Stimulated activated CD8-positive, alpha-beta memory T cell treated with anti-CD3 and anti-CD28 coated beads, Interleukin-12 subunit alpha, Interleukin-12 subunit beta, amount 100 ng/mL, for 24 hours (primary cell): ENCODE results near the gene PA2G4.

Experiments
- DNase-seq: peaks from one replicate; pipeline ENCODE4 v3.0.0-alpha.2; 2020; ENCODE audit errors: extremely low read depth

The PA2G4 gene

GRCh38 chr12:56124133-56124532 is 19.8 kb downstream of the PA2G4 start:
- no peak for DNase-seq

- no peak for DNase-seq
Measured at GRCh38 chr12:56126732-56127239, 22.4 kb downstream of the PA2G4 start.

DNA sequence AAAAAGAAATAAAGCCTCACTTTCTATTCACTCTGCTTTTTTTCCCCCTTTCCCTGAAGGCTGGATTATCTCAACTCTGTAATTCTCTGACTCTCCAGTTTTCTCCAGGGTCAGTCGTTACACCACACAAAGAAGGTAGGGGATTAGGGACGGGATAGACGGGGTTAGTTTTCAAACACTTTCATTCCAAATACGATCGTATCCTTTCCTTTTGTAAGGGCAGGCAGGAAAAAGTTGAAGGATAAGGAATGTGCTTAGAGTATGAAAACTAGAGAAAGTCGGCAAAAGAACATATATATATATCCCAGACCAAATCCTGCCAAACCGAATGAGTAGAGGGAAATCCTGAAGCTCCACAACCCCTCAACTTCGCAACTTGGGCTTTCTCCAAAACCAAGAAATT is 23.1 kb downstream of the PA2G4 start:
- no peak for DNase-seq

DNA sequence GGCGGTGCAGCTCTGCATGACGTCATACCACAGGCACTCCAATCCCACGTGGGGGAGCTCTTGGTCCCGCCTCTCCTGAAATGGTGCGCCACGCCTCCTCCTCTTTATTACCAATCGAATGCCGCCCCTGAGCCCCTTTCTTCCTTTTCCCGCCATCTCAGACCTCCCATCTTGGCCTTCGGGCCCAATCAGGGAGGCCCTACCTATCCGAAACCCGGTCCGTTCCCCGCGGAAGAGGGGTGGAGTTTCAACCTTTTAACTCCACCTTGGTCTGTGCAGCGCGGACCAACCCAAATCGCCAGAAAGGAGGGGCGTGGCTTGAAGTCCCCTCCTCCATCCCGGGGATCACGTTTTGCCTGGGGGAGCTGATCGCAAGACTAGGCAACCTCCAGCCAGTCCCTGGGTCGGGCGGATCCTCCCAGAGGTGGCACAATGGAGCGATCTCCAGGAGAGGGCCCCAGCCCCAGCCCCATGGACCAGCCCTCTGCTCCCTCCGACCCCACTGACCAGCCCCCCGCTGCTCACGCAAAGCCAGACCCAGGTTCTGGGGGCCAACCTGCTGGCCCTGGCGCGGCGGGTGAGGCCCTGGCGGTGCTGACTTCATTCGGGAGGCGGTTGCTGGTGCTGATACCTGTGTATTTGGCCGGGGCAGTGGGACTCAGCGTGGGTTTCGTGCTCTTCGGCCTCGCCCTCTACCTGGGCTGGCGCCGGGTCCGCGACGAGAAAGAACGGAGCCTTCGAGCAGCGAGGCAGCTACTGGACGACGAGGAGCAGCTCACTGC is 23.7 kb downstream of the PA2G4 start, which contains the start of gene ESYT1:
Gene ESYT1, plus strand, starts transcription at position 380 of the 782 bp plus-strand sequence. Its CDS starts 53 bp downstream, at position 433.
- DNase-seq, result peak; percentile 90

DNA sequence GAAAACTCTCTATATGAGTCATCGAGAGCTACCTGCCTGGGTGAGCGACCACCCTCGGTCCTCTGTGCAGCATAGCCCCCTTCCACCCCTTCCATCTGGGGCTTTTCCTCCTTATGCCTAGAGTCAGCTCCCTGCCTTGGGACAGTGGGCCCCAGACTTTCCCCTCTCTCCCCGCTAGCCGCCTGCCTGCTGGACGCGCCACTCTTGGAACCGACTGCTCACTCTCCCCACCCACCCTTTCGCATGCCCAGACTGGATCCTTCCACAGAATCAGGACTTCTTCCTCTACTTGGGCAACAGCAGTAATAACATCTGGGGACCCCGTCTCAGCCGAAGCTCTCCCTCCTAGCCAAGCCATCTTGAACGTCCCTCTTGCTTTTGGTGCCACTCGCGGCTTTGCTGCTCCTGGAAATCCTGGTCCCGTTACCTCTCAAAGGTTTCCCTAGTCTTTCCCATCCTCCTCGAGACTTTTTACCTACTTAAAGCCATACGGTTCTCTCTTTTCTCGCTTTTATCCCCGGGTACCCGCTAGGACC is 24.4 kb downstream of the PA2G4 start:
- DNase-seq, result no peak

DNA sequence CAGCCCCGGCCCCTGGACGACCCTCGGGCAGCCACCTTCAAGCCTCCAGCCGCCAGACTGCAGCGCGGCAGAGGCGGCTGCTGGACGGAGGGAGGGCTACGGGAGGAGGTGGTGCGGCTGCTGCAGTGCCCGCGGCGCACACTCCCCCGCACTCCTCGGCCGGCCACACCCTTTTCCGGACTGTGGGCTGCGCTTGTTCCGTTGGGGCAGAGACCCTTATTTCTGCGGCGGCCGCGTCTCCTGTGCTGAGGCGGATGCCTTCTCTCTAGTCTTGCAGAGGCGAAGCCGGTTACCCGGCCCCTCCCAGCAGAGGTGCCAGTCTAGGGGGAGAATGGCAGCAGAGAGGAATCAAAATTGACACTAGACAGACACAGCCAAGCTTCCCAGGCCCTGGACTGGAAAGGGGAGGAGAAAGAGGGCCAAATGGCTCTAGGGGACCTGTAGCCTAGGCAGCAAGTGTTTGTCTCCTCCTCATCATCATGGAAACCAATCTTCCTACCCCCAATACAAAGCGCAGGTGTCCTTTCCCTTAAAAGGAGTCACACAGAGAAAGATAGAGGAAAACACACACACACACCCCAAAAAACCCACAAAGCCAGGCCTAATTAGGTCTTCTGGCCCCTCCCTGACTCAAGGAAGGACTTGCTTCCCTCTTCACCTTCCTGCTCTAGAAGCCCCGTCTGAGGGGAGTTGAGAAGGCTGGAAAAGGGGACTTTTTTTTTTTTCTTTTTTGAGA is 25.0 kb downstream of the PA2G4 start:
- no peak for DNase-seq

- no peak for DNase-seq
Measured at GRCh38 chr12:56129942-56130495, 25.7 kb downstream of the PA2G4 start.

DNA sequence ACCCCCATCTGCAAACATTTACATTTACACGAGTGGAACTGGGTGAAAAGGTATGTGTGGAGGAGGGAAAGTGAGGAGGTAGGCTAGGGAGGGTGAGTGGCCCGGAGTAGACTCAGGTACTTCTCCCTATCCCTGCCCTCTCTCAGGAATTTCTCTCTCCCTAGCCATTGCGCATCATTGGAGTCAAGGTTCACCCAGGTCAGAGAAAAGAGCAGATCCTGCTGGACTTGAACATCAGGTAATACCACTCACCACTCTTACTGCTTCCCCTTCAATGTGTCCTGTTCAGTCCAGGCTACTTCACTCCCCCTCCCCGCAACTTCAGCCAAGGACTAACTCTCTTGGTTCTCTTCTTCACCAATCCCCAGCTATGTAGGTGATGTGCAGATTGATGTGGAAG is 26.5 kb downstream of the PA2G4 start:
- no peak for DNase-seq

- no peak for DNase-seq
Measured at GRCh38 chr12:56134897-56135296, 30.5 kb downstream of the PA2G4 start.

DNA sequence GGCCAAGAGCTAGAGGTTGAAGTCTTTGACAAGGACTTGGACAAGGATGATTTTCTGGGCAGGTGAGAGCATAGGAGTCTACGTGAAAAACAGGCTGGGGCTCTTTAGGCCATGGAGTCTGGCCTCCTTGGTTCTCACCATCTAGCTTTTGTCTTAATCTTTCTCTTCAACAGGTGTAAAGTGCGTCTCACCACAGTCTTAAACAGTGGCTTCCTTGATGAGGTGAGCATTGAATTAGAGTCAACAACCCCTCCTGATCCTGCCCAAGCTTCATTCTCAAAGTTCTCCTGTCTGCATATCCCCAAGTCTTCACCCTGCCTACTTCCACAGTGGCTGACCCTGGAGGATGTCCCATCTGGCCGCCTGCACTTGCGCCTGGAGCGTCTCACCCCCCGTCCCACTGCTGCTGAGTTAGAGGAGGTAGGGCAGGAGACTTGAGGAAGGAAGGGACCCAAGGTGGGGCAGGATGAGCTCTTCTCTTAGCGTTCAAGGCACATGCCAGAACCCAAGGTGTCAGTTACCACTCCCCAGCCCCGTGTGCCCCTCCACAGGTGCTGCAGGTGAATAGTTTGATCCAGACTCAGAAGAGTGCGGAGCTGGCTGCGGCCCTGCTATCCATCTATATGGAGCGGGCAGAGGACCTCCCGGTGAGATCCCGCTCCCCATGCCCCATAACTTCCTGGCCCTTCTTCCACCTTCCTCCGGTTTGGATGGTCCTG is 33.7 kb downstream of the PA2G4 start:
- no peak for DNase-seq

DNA sequence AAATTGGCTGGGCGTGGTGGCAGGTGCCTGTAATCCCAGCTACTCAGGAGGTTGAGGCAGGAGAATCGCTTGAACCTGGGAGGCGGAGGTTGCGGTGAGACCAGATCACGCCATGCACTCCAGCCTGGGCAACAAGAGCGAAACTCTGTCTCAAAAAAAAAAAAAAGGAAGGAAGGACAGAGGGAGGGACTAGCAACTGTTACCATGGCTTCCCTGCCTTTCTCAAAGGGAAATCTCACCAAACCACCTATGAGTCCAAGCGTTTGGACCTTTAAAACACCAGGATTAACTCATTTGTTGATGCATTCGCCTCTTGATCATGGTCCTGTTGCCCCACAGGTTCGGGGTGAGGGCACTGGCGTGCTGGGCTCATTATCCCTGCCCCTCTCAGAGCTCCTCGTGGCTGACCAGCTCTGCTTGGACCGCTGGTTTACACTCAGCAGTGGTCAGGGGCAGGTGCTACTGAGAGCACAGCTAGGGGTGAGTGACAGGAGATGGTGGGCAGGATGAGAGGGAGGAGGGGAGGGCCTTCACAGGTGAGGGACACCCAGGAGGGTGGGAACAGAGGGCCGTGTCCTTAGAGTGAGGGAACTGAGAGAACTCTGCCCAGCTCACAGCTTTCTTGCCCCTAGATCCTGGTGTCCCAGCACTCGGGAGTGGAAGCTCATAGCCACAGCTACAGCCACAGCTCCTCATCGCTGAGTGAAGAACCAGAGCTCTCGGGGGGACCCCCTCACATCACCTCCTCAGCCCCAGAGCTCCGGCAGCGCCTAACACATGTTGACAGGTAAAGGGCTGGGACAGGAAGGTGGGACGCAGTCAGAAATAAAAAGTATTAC is 37.8 kb downstream of the PA2G4 start:
- DNase-seq, result no peak

DNA sequence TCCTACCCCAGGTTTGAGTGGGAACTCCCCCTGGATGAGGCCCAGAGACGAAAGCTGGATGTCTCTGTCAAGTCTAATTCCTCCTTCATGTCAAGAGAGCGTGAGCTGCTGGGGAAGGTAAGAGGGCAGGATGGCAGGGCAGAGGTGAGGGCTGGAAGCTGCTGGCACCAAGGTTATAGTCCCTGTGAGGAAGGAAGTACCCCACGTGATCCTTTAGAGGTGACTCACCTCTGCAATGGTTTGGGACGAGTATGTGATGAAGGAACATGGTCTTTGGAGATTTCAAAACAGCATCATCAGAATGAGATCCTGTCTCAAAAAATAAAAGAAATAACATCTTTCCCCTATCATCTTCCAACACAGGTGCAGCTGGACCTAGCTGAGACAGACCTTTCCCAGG is 38.9 kb downstream of the PA2G4 start:
- no peak for DNase-seq

- no peak for DNase-seq
Measured at GRCh38 chr12:56143870-56144269, 39.5 kb downstream of the PA2G4 start.

DNA sequence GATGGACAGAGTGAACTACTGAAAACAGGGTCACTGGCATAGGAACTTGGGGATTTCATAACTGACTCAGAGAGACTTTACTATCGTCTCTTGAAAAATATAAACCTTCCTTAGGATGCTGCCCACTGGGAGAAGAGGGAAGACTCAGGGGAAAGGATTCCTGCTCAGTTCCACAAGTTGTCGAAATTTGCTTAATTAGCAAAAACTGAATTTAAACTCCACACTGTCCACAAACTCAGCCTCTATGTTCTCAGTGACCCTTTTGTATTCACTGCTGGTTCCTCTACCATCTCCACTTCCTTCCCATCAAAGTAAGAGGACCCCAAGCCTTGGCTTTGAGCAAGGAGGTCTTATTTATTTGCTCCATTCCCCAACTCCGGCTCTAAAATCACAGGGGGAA is 40.9 kb downstream of the PA2G4 start:
- no peak for DNase-seq

GRCh38 chr12:56146492-56147460 is 42.4 kb downstream of the PA2G4 start:
- no peak for DNase-seq

DNA sequence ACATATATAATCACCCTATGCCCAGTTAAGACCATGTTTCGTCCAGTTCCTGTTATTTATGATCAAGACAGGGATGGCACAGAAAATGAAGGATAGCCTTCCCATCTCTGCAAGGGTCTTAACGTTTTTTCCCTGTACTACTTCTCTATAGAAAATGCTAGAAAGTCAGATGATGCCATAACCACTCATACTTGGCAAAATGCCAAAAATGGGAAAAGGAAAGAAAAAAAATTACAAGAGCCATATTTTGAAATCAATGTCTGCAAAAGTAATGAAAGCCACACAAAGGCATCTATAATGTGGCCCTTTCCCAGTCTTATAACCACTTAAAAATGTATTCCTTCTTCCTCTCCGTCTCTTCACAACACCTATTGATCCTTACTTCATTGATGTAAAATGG is 46.2 kb downstream of the PA2G4 start:
- no peak for DNase-seq

GRCh38 chr12:56151672-56152131 is 47.3 kb downstream of the PA2G4 start:
- no peak for DNase-seq

DNA sequence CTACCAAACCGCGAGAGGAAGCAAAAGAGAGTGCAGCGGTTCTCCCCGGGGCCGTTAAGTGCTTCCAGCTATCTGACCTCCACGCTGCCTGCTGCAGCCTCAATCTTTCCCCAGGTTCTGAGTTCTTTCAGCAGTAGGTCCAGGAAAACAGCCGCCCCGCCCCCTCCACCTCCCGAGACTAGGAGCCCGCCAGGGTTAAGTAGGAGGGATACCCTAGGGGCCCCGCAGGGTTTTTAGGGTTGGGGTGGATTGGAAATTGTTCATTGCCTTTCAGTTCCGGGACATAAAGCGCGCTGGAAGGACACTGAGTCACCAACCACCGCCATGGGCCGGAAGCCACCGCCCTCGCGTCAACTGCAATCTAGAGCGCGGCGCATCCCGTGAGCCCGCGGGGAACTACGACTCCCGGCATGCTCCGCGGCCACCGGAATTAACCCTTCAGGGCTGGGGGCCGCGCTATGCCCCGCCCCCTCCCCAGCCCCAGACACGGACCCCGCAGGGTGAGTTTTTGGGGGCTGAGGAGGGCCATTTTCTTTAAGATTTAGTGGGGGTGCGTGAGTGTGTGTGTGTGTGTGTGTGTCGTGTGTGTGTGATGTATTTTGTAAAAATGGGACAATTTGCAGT is 47.9 kb downstream of the PA2G4 start, which contains the start of gene MYL6B:
Gene MYL6B, plus strand, starts transcription at position 456 of the 624 bp plus-strand sequence. CDS start 1,332 bp downstream, outside the sequence.
- DNase-seq, result peak; percentile 81
